ENCODE measurements around the gene SLC13A2.
"Not testable (repeated sequence)": the region's sequence is repeated elsewhere in the genome, so short reads cannot be mapped to it uniquely, and the experiment has no call there.

The SLC13A2 gene

GRCh38 chr17:28520687-28521086 lies 47.2 kb downstream of the SLC13A2 start:
- Mint-ChIP-seq H3K36me3 (ENCODE audit: low read depth) (no peaks in the 10 kb centered on the region), H3K27me3 (ENCODE audit: low read depth) (peaks cover 26% of the 10 kb centered on the region), H3K4me3 (no peak overlapping the region), H3K27ac (peak overlapping the region in 2 of 3 experiments; percentile 65 to 66), H3K4me1 (peaks cover 14% of the 10 kb centered on the region), H3K9me3 (no peaks in the 10 kb centered on the region)
- no peak for TF ChIP-seq CTCF (IDR thresholded peaks at IDR 0.05; ENCODE audit: unreplicated experiment in 3 of 3)

GRCh38 chr17:28521311-28522085 lies 48.1 kb downstream of the SLC13A2 start:
- no peaks in the 10 kb centered on the region for H3K9me3 Mint-ChIP-seq
- H3K27ac Mint-ChIP-seq, result peak overlapping the region; percentile 11 to 67 (median 42)
- peaks cover 14% of the 10 kb centered on the region for H3K4me1 Mint-ChIP-seq
- peaks cover 22% of the 10 kb centered on the region for H3K27me3 Mint-ChIP-seq (ENCODE audit: low read depth)
- no peak overlapping the region for H3K4me3 Mint-ChIP-seq
- TF ChIP-seq CTCF (IDR thresholded peaks at IDR 0.05; ENCODE audit: unreplicated experiment in 3 of 3), result no peak
- no peaks in the 10 kb centered on the region for H3K36me3 Mint-ChIP-seq (ENCODE audit: low read depth)

GRCh38 chr17:28522281-28522680 lies 48.8 kb downstream of the SLC13A2 start:
- H3K27me3 Mint-ChIP-seq (ENCODE audit: low read depth), result peaks cover 21% of the 10 kb centered on the region
- peaks cover 17% of the 10 kb centered on the region for H3K4me1 Mint-ChIP-seq
- peak overlapping the region; percentile 11 to 67 (median 42) for H3K27ac Mint-ChIP-seq
- not testable (repeated sequence) for H3K9me3 Mint-ChIP-seq; H3K36me3 Mint-ChIP-seq (ENCODE audit: low read depth); H3K4me3 Mint-ChIP-seq

GRCh38 chr17:28523186-28523585 lies 49.7 kb downstream of the SLC13A2 start:
- peaks cover 20% of the 10 kb centered on the region for H3K4me1 Mint-ChIP-seq
- no peak overlapping the region for H3K4me3 Mint-ChIP-seq
- no peaks in the 10 kb centered on the region for H3K36me3 Mint-ChIP-seq (ENCODE audit: low read depth)
- TF ChIP-seq CTCF (IDR thresholded peaks at IDR 0.05; ENCODE audit: unreplicated experiment in 3 of 3), result no peak
- H3K9me3 Mint-ChIP-seq, result no peaks in the 10 kb centered on the region
- peaks cover 21% of the 10 kb centered on the region for H3K27me3 Mint-ChIP-seq (ENCODE audit: low read depth)
- peak overlapping the region in 2 of 3 experiments; percentile 5 to 80 for H3K27ac Mint-ChIP-seq

GRCh38 chr17:28523876-28524275 lies 50.4 kb downstream of the SLC13A2 start:
- H3K4me1 Mint-ChIP-seq, result peaks cover 20% of the 10 kb centered on the region
- no peak for TF ChIP-seq CTCF (IDR thresholded peaks at IDR 0.05; ENCODE audit: unreplicated experiment in 3 of 3)
- H3K27me3 Mint-ChIP-seq (ENCODE audit: low read depth), result peaks cover 19% of the 10 kb centered on the region
- no peaks in the 10 kb centered on the region for H3K36me3 Mint-ChIP-seq (ENCODE audit: low read depth)
- H3K4me3 Mint-ChIP-seq, result peak overlapping the region in 1 of 3 experiments; percentile 51
- no peaks in the 10 kb centered on the region for H3K9me3 Mint-ChIP-seq
- peak overlapping the region in 2 of 3 experiments; percentile 39 to 98 for H3K27ac Mint-ChIP-seq

- peaks cover 20% of the 10 kb centered on the region for H3K4me1 Mint-ChIP-seq
- peak overlapping the region; percentile 93 to 98 (median 98) for H3K27ac Mint-ChIP-seq
- TF ChIP-seq CTCF (IDR thresholded peaks at IDR 0.05; ENCODE audit: unreplicated experiment in 3 of 3), result no peak
These were observed 51.3 kb downstream of the SLC13A2 start for GRCh38 chr17:28524476-28525424.

More at GRCh38 chr17:28524476-28525424, 51.3 kb downstream of the SLC13A2 start:
- Mint-ChIP-seq H3K9me3 (no peaks in the 10 kb centered on the region), H3K27me3 (ENCODE audit: low read depth) (peaks cover 17% of the 10 kb centered on the region), H3K36me3 (ENCODE audit: low read depth) (no peaks in the 10 kb centered on the region), H3K4me3 (peak overlapping the region in 2 of 3 experiments; percentile 38 to 43)
